Measurements from ENCODE around the gene FAAP20.

GRCh38 chr1:2215909-2216766 lies 21.6 kb upstream of the FAAP20 start:
- no peak for TF ChIP-seq CTCF (conservative IDR thresholded peaks at IDR 0.05)
- TF ChIP-seq ZFX (IDR thresholded peaks at IDR 0.05), result no peak
